ENCODE data around the gene GIMD1. TPM values are rescaled to one million over a fixed set of nuclear protein-coding genes. Genes with fewer than 3 reads are reported as not detected.

Gene GIMD1
- total and polyA plus RNA-seq, 9 of the 15 experiments (the other 6 are each of a cell fraction or from before 2014, with no cell fraction given): not detected

- Histone ChIP-seq H2AFZ (ENCODE audit: low read depth, low read length) (no peak overlapping the region), H3K27ac (ENCODE audit: extremely low read depth, low read depth, low read length) (no peak overlapping the region), H4K20me1 (replicated peaks; ENCODE audit: control insufficient read depth, insufficient read depth, low read length) (no peaks in the 10 kb centered on the region), H3K4me3 (no peak overlapping the region), H3K36me3 (ENCODE audit: control insufficient read depth, insufficient read depth, low read length) (peaks cover 58% of the 10 kb centered on the region; the same call in 2 of the 3 replicates), H3K9ac (ENCODE audit: insufficient read depth in 1 of 2, low read depth in 2 of 2, low read length in 2 of 2) (no peak overlapping the region), H3K4me2 (ENCODE audit: insufficient read depth, low read length) (no peak overlapping the region), H3K9me3 (replicated peaks; ENCODE audit: control insufficient read depth, insufficient read depth, low read depth, low read length) (peaks cover 1% of the 10 kb centered on the region; the same call in 1 of the 2 replicates), H3K4me1 (replicated peaks in 1 of 2; ENCODE audit: control insufficient read depth in 2 of 2, insufficient read depth in 2 of 2, low read length in 2 of 2) (0 out of 5 replicates have a peak, but pooled peaks cover 0 to 2% of the 10 kb centered on the region in 2 experiments), H3K27me3 (ENCODE audit: control insufficient read depth in 2 of 2, insufficient read depth in 2 of 2, low read length in 2 of 2) (no peaks in the 10 kb centered on the region), H3K9me1 (ENCODE audit: control insufficient read depth, insufficient read depth, low read length) (no peaks in the 10 kb centered on the region), H3K79me2 (ENCODE audit: control insufficient read depth, insufficient read depth, low read length) (peaks cover 52% of the 10 kb centered on the region)
- WGBS (ENCODE audit: insufficient coverage, low coverage, missing lambda C conversion rate): 73% methylated on average over 1 of the region's 1 CpG
- in situ Hi-C loops (cut with MboI): no loop called here
- intact Hi-C loops (cut with micrococcal nuclease): no loop called here
- no peak for ATAC-seq
- CTCF ChIA-PET (ENCODE audit: low intra/inter-chr PET ratio): no interaction called here
- DNase-seq (ENCODE audit: extremely low read depth in 1 of 4, low spot score in 3 of 4): no peak
- BruUV-seq (replicated peaks): no TSS peak
- FAIRE-seq: no peak
- POLR2A ChIA-PET: no interaction called here
- TF ChIP-seq ZBTB34 (CRISPR knock-in tag; IDR thresholded peaks at IDR 0.05): no peak
- TF ChIP-seq CREB3L1 (IDR thresholded peaks at IDR 0.05; ENCODE audit: borderline replicate concordance, low read depth): no peak
- no peak for TF ChIP-seq PHB (CRISPR knock-in tag; IDR thresholded peaks at IDR 0.05)
- TF ChIP-seq CREB5 (CRISPR knock-in tag; IDR thresholded peaks at IDR 0.05): no peak
- TF ChIP-seq PYGO2 (tag; IDR thresholded peaks at IDR 0.05): no peak
- no peak for TF ChIP-seq ZMIZ1 (IDR thresholded peaks at IDR 0.05; ENCODE audit: low read depth in 2 of 2, low read length in 2 of 2)
- no peak for TF ChIP-seq HSF4 (CRISPR knock-in tag; IDR thresholded peaks at IDR 0.05; ENCODE audit: borderline replicate concordance)
- no peak for TF ChIP-seq ZNF398 (CRISPR knock-in tag; IDR thresholded peaks at IDR 0.05)
- TF ChIP-seq RHOXF2B (CRISPR knock-in tag; conservative IDR thresholded peaks at IDR 0.05): no peak
- no peak for TF ChIP-seq HMG20B (CRISPR knock-in tag; IDR thresholded peaks at IDR 0.05)
- no peak for TF ChIP-seq RBM25 (IDR thresholded peaks at IDR 0.05; ENCODE audit: low read depth, low read length, severe bottlenecking)
These were observed 27.8 kb downstream of the GIMD1 start for GRCh38 chr4:106340774-106341173.

Data from K562 (cell line).